BJ (cell line): Measurements from ENCODE around the gene SULT1A2. TPM values are rescaled to one million over a fixed set of nuclear protein-coding genes. Genes with fewer than 3 reads are reported as not detected.
"Not testable (repeated sequence)": the region's sequence is repeated elsewhere in the genome, so short reads cannot be mapped to it uniquely, and the experiment has no call there.

Source experiments
- CTCF ChIA-PET: fragments of 350-600 bp; formaldehyde crosslinking; extraction: SDS; loops from one replicate; lab custom pipeline; 2021; ENCODE audit warnings: antibody characterized with exemption, inconsistent platforms; lab: Yijun Ruan, JAX
- POLR2A ChIA-PET: fragments of 300-600 bp; sonication (Branson Sonifier 250); formaldehyde crosslinking; extraction: SDS; loops from one replicate; lab custom pipeline; 2021; ENCODE audit warnings: antibody characterized with exemption; lab: Charles Lee
- DNase-seq: peaks from one replicate; pipeline ENCODE4 v3.0.0-alpha.2; 2011; ENCODE audit warnings: low read depth
- H3K27me3 ChIP-seq: 2 replicates; pipeline ENCODE4 v1.6.0; 2011; ENCODE audit warnings: low read length; ENCODE audit not compliant: control insufficient read depth, insufficient read depth
- H3K36me3 ChIP-seq: 2 replicates; pipeline ENCODE4 v1.5.1; 2011; ENCODE audit warnings: low read length; ENCODE audit not compliant: control insufficient read depth, insufficient read depth
- H3K4me3 ChIP-seq: 2 replicates; pipeline ENCODE4 v1.5.1; 2011; ENCODE audit warnings: low read depth, mild to moderate bottlenecking, control low read depth, low read length
- CTCF ChIP-seq: IDR thresholded peaks from 2 replicates; pipeline ENCODE4 v1.5.1; 2011; ENCODE audit warnings: low read depth, mild to moderate bottlenecking, control low read depth, inconsistent platforms, low read length, moderate library complexity; ENCODE audit not compliant: insufficient read depth
- polyA plus RNA-seq: library from polyadenylated mRNA; depleted of rRNA; stranded (reverse); fragments of >200 nt; gene quantifications from 2 replicates; pipeline ENCODE4 v1.2.3, GENCODE V29; 2011

Gene SULT1A2
- polyA plus RNA-seq, 1 experiment, result not detected

- POLR2A ChIA-PET, result no interaction called here
Observed at GRCh38 chr16:28569021-28569420, 27.8 kb downstream of the SULT1A2 start.

GRCh38 chr16:28567292-28567691 lies 29.6 kb downstream of the SULT1A2 start:
- CTCF ChIA-PET, result no interaction called here
- Histone ChIP-seq H3K36me3 (no peaks in the 10 kb centered on the region), H3K4me3 (no peak overlapping the region), H3K27me3 (no peaks in the 10 kb centered on the region)
- no peak for TF ChIP-seq CTCF
- POLR2A ChIA-PET, result no interaction called here
- DNase-seq, result no peak

More at GRCh38 chr16:28569021-28569420, 27.8 kb downstream of the SULT1A2 start:
- Histone ChIP-seq H3K36me3 (no peaks in the 10 kb centered on the region), H3K27me3 (no peaks in the 10 kb centered on the region), H3K4me3 (no peak overlapping the region)
- DNase-seq, result no peak
- TF ChIP-seq CTCF, result no peak
- CTCF ChIA-PET, result interaction anchor here (0.9 kb wide), 1 partner anchor 12 kb away, joined by 3 read pairs; no protein-coding TSS in a partner anchor

GRCh38 chr16:28566233-28566925 lies 30.5 kb downstream of the SULT1A2 start:
- H3K4me3 ChIP-seq, H3K36me3 ChIP-seq, H3K27me3 ChIP-seq, POLR2A ChIA-PET, CTCF ChIA-PET, DNase-seq: not testable (repeated sequence)

DNA sequence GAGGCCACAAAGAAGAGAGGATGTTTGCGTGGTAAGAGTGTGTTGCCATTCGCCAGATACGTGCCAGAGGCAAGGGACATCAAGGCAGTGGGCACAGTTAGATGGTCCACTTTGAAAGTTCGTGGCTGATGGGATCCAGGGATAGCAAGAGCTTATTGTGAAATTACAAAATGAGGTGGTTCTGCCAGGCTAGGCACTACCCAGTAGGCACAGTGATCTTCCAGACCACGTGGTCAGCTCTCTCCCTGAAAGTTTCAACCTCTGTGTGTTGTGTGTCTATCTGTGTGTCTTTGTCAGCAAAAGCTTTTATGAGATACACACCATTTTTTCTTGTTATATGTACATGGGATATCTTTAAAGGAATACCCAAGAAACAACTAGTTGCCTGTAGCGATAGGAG lies 33.6 kb downstream of the SULT1A2 start:
- Histone ChIP-seq H3K27me3 (no peaks in the 10 kb centered on the region), H3K36me3 (no peaks in the 10 kb centered on the region), H3K4me3 (no peak overlapping the region)
- no peak for TF ChIP-seq CTCF
- DNase-seq, result no peak
- ChIA-PET CTCF (interaction anchor here (0.6 kb wide), 1 partner anchor 9 kb away, joined by 3 read pairs; no protein-coding TSS in a partner anchor), POLR2A (no interaction called here)

DNA sequence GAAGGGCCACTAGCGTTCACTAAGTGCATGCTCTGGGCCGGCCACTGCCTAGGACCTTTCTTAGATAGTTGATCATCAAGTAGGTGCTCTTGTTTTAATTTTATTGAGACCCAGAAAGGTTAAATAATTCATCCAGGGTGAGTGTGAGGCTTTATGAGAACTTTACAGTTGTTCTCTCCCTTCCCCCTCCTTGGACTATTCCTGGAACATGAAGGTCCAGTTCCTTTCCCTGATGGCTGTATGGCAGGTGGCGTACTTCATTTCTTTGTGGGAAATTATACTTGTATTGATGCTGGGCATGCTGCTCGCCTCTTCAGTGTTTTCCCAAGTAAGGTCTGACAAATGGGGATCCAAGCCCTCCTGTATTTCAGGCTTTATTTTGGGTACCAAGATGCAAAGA lies 34.7 kb downstream of the SULT1A2 start:
- no peak for TF ChIP-seq CTCF
- ChIA-PET POLR2A (no interaction called here), CTCF (no interaction called here)
- DNase-seq, result no peak
- Histone ChIP-seq H3K4me3 (no peak overlapping the region), H3K36me3 (no peaks in the 10 kb centered on the region), H3K27me3 (no peaks in the 10 kb centered on the region)
